Forelimb muscle (tissue), 1 donor: ENCODE data around the gene DCTN3. TPM values are rescaled to one million over a fixed set of nuclear protein-coding genes. Genes with fewer than 3 reads are reported as not detected.

Source experiments
- DNase-seq: peaks from one replicate; pipeline ENCODE4 v3.0.0-alpha.2; 2013; ENCODE audit warnings: low read depth
- polyA plus RNA-seq: library from polyadenylated mRNA; unstranded; fragments of 120-200 nt; gene quantifications from one replicate; pipeline ENCODE4 v1.2.1, GENCODE V29; 2013; ENCODE audit not compliant: insufficient read length

The DCTN3 gene
- polyA plus RNA-seq, 1 donor: 62.5 TPM

DNA sequence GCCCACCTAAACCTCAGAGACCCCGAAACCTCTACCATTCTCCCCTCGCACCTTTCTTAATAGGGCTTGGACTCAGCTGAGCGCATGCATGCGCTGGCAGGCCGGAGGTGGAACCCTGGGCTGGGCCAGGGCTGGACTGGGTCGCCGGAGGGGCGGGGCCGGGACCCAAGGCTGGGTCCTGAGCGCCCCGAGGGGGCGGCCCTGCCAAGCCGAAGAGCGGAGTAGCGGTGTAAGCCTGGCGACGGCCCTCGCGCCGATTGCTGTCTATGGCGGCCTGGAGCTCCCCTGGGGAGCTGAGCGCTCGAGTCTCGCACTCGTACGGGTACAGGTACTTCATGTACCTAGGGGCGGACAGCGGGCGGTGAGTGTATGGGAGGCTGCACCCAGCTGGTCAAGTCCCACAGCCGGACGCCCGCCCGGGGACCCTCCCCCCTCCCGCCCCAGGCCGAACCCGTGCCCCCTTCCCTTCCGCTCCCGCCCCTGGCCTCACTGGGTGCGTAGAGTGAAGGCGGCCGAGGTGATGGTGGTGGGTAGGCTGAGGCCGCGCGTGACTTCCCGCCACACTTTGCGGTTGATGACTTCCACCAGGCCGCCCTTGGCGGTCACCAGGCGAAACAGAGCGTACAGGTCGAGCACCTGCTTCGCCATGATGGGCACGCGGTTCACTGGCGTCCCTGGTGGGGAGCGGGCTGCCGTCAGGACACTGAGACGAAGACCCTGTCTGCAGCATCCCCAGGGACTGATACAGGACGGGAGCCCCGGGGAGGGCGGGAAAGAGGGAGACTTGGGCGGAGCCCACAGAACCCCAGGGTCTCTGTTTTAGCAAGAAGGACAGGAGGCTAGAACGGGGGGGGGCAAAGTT is 3.3 kb upstream of the DCTN3 start:
- no peak for DNase-seq

DNA sequence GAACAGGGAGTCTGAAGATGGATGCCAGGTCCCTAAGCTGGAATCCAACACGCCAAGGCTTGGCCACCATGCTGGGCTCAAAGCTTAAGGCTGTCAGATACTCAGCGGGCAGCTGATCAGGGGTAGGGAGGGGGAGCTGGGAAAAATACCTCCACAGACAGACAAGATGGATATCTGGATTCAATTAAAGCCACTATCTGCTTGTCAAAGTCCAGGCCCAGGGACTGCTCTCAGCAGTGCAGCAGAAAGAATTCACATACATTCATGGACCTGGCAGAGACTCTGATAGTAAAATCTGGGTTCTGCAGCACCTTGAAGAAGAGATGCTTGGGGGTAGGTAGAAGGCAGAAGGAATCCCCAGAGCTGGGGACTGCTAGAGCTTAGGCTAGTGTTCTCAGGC is 5.2 kb downstream of the DCTN3 start:
- DNase-seq: no peak

GRCh38 chr9:34612788-34613390 is 7.4 kb downstream of the DCTN3 start:
- no peak for DNase-seq

DNA sequence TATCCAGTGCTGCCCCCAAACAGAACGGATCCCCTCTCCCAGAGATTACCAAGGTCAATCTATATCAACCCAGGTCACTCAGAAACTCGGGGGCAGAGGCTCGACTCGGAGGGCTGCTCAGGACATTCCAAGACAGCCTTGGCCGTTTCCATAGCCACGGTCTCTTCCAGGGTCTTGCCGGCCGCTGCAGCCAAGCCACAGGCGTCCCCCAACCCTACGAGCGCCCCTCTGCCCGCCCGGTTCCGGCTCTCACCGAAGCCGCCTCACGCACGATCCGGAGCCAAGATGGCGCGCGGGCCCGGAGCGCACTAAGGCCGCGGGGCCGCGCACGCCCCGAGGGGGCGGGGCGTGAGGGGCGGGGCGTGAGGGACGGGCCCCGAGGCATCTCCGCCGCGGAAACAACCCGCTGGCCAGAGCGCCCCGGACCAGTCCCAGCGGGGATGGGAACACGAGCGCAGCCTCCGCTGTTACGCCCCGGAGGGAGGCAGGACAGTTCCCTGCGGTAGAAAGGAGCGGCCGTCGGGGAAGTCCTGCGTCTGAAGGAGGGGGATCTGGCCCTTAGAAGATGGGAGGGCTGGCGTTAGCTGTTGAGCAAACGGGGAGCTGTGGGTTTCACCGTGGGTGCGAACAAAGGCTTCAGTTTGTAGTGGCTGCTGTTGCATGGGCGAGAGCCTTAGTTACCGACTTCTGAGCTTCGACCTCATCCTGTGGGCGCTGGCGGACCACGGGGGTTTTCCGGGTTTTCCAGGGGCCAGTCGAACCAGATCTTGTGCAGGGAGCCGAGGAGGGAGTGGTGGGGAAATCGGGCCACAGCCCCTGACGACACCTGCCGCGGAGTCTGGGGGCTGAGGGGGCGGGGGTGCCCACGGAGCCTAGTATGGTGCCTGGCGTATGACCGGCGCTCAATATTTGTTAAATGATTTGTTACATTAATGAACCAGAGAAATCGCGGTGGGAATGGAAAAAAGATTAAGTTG is 8.2 kb downstream of the DCTN3 start, which contains the start of gene RPP25L:
TSS of gene RPP25L (minus strand) at position 287 of the 977 bp plus-strand sequence. CDS start 801 bp downstream, outside the sequence.
- no peak for DNase-seq

GRCh38 chr9:34611251-34611810 is 9.0 kb downstream of the DCTN3 start:
- no peak for DNase-seq

GRCh38 chr9:34610434-34611206 is 9.7 kb downstream of the DCTN3 start:
- DNase-seq: no peak

GRCh38 chr9:34607331-34607730 is 13.0 kb downstream of the DCTN3 start:
- DNase-seq: no peak

DNA sequence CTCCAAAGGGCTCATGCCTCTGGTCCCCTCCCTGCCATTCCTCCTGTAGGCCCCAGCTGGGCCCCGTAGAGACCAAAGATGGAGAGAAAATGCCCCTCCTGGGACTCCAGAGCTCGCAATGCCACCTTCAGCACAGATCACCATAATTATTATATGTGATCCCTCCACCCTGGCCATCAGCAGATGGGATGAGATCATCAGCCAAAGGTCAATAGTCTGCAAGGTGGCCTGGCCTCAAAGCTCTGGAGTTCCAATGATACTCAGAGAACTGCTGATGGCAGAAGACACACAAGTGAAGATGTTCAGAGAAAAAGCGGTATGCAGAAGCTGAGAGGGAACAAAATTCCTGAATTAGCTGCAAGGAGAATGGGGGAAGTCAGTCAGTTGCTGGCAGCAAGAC is 13.4 kb downstream of the DCTN3 start:
- DNase-seq: no peak

GRCh38 chr9:34606190-34606589 is 14.1 kb downstream of the DCTN3 start:
- DNase-seq: no peak

- peak; percentile 66 for DNase-seq
Observed at GRCh38 chr9:34603610-34604231, 16.6 kb downstream of the DCTN3 start.

DNA sequence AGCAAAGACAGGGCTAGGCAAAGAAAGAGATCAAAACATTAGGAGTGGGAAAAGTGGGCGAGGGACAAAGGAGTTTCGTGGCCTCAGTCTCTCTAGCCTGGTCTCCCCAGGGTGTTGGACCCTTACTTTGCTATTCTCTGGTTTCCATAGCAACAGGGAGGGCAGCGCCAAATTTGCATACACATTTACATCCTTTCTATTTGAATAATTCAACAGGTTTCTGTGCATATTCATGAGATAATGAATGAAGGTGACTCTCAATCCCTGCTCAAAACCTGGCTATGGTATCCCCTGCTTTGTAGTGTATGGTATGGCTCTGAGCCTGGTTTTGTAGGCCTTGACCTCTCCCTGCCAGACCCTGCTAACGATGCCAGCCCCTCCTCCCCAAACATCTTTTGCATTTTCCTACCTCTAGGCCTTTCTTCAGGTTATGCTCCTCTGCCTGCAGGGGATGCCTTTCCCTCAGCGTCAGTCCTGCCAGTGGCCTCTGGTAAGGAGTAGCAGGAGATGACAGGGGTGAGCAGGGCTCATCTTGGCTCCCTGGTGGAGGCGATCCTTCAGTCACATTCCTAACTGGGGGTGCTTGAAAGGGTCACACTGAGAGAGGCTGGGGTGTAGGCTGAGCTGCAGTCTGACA is 18.2 kb downstream of the DCTN3 start:
- no peak for DNase-seq

GRCh38 chr9:34600908-34601307 is 19.4 kb downstream of the DCTN3 start:
- DNase-seq: no peak

DNA sequence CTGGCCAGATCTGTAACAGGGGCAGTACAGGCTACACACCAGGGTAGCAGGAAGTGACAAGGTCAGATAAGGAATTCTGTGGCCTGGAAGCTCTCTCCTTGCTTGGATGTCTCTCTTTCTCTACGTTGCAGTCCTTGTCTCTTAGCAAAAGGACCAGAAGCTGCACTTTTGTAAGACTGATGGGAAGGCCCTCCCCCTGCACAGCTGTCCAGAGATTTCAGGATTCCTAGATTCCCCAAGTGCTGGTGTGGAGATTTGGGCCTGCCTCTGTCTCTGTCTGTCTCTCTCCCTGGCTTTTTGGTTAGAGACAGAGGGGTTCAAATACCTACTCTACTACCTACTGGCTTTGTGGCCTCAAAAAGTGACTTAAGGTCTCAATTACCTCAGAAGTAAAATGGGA is 20.7 kb downstream of the DCTN3 start:
- no peak for DNase-seq

GRCh38 chr9:34594177-34594576 is 26.1 kb downstream of the DCTN3 start:
- DNase-seq: no peak

GRCh38 chr9:34592895-34593601 is 27.2 kb downstream of the DCTN3 start:
- no peak for DNase-seq

- no peak for DNase-seq
Observed at GRCh38 chr9:34591917-34592866, 28.1 kb downstream of the DCTN3 start.

- no peak for DNase-seq
Observed at GRCh38 chr9:34591248-34591916, 28.9 kb downstream of the DCTN3 start.
